ENCODE data around the gene THSD8. TPM values are rescaled to one million over a fixed set of nuclear protein-coding genes. Genes with fewer than 3 reads are reported as not detected.

Gene THSD8
- polyA plus RNA-seq, 2 of the 4 experiments (the other 2 are of a cell fraction) = 4.9 TPM; not detected in 1

- TF ChIP-seq MAFK (IDR thresholded peaks at IDR 0.05; ENCODE audit: partially characterized antibody) (no peak), RNF2 (IDR thresholded peaks at IDR 0.05; ENCODE audit: borderline replicate concordance, low read depth) (no peak), MYC (IDR thresholded peaks at IDR 0.05; ENCODE audit: borderline replicate concordance, low read length) (no peak), ZFP36 (IDR thresholded peaks at IDR 0.05; ENCODE audit: borderline replicate concordance, partially characterized antibody) (no peak), KDM5A (IDR thresholded peaks at IDR 0.05) (no peak), ZNF302 (CRISPR knock-in tag; IDR thresholded peaks at IDR 0.05) (no peak)
- TF ChIP-seq, protein P1, sequence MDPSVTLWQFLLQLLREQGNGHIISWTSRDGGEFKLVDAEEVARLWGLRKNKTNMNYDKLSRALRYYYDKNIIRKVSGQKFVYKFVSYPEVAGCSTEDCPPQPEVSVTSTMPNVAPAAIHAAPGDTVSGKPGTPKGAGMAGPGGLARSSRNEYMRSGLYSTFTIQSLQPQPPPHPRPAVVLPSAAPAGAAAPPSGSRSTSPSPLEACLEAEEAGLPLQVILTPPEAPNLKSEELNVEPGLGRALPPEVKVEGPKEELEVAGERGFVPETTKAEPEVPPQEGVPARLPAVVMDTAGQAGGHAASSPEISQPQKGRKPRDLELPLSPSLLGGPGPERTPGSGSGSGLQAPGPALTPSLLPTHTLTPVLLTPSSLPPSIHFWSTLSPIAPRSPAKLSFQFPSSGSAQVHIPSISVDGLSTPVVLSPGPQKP (IDR thresholded peaks at IDR 0.05; ENCODE audit: low read depth, low read length) = no peak
- TF ChIP-seq, protein P2, sequence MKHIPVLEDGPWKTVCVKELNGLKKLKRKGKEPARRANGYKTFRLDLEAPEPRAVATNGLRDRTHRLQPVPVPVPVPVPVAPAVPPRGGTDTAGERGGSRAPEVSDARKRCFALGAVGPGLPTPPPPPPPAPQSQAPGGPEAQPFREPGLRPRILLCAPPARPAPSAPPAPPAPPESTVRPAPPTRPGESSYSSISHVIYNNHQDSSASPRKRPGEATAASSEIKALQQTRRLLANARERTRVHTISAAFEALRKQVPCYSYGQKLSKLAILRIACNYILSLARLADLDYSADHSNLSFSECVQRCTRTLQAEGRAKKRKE (CRISPR knock-in tag; IDR thresholded peaks at IDR 0.05; ENCODE audit: low read depth) = peak; percentile 82
Measured at GRCh38 chr19:12788682-12789097, 13.2 kb upstream of the THSD8 start (continued).

DNA sequence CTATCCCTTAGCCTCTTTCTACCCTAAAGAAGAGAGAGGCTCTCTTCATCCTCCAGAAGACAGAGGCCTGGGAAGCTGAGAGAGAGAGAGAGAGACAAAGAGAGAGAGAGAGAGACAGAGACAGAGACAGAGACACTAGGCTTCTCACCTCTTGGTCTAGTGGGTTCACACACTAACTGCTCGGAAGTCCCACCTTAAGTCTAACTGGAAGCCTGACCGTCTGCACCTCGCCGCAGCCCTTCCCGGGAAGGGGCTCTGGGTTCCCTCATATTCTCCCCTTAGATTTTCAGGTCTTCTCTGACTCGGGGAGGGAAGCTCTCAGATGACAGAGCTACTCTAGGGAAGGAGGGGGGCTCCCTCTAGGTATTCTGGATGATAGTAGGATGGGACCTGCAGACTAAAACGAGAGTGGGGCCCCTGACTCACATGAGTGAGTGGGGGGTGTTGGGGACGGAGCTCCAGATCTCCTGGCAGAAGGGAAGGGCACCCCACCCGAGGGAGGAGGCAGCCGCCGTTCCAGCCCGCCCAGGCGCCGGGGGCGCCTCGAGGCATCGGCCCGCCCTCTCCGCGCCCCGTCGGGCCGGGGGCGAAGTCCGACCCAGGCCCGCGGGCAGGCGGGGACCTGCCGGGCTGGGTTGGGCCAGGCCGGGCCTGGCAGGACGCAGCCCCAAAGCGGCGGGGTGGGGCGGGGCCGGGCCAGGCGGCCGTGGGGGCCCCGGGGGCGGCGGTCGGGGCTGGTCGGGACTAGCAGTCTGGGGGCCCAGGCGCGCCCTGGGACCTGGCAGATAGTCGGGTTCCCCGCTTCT, 12.6 kb upstream of the THSD8 start:
- FAIRE-seq (no peak), ATAC-seq (peak in 1 of 2 experiments; percentile 5; a peak in 3 of 6 replicates), DNase-seq (ENCODE audit: low read depth in 1 of 2, low spot score in 1 of 2) (peak in 1 of 2 experiments; percentile 53)
- WGBS (ENCODE audit: missing lambda C conversion rate) = 1% methylated on average over 9 of the region's 46 CpGs
- H3K4me1 ChIP-seq = peaks cover 59% of the 10 kb centered on the region
- H3K27ac ChIP-seq = peak overlapping the region; percentile 96 to 99
- CTCF ChIA-PET = interaction anchor here (0.8 to 5.0 kb wide), 5 partner anchors 12 to 58 kb away, joined by 3 to 58 read pairs (median 4); no protein-coding TSS in a partner anchor
- no peaks in the 10 kb centered on the region for H3K9me3 ChIP-seq
- H3K4me2 ChIP-seq = peak overlapping the region; percentile 99
- TF ChIP-seq KDM5A (IDR thresholded peaks at IDR 0.05) = no peak
- TF ChIP-seq POLR2A (IDR thresholded peaks at IDR 0.05; ENCODE audit: low read length) = 0 out of 2 replicates have a peak, but pooled peaks have one; percentile 1
- 0 out of 2 replicates have a peak, but pooled peaks have one; percentile 25 for TF ChIP-seq HOXB5 (CRISPR knock-in tag; IDR thresholded peaks at IDR 0.05)
- no peak for TF ChIP-seq ZFP36 (IDR thresholded peaks at IDR 0.05; ENCODE audit: borderline replicate concordance, partially characterized antibody)
- TF ChIP-seq RCOR1 (IDR thresholded peaks at IDR 0.05; ENCODE audit: low read depth, low read length) = no peak
- TF ChIP-seq BCL3 (IDR thresholded peaks at IDR 0.05) = 0 out of 3 replicates have a peak, but pooled peaks have one; percentile 33
- 0 out of 2 replicates have a peak, but pooled peaks have one; percentile 32 for TF ChIP-seq HDAC2 (IDR thresholded peaks at IDR 0.05)
- peak in 1 of 2 experiments; percentile 35; a peak in 3 of 5 replicates for TF ChIP-seq JUN (IDR thresholded peaks at IDR 0.05)
- TF ChIP-seq TP53 (CRISPR knock-in tag; IDR thresholded peaks at IDR 0.05) = no peak
- no peak for TF ChIP-seq TFCP2L1 (CRISPR knock-in tag; IDR thresholded peaks at IDR 0.05)
- H3K4me3 ChIP-seq = peak overlapping the region; percentile 92
- POLR2A ChIA-PET = interaction anchor here (1.1 to 2.4 kb wide), 2 partner anchors 11 to 23 kb away, joined by 3 to 24 read pairs; no protein-coding TSS in a partner anchor

DNA sequence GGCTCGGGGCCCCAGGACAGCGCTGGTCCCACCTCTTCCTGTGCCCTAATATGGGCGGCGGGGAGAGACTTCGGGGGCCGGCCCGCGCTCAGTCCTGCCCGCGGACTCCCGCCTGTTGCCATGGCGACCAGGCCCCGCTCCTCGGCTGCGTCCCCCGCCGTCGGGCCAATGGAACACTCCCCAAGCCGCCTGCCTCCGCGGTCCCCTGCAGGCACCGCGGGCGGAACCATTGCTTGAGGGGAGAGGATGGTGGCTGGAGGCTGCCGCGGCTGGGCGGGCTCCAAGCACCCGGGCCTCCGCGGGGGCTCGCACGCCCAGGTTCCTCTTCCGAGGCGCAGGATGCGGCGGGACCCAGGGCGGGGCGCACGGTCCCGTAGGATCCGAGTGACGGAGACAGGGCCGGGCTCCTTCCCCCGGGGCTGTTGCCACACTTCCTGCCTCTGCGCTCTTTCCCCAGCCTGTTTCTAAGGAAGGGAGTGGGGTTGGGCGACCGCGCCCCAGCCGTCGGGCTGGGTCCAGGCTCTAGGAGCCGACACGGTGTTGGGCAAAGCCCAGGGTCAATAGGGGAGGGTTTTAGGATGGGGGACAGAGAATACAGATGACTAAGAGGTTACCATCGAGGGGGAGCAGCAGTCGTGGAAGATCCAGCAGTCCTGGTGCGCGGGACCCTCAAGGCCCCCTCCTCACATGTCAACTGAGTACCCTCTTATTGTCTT, 11.8 kb upstream of the THSD8 start:
- no peak for FAIRE-seq
- CTCF ChIA-PET = interaction anchor here (0.8 to 17.4 kb wide), 6 partner anchors 13 to 58 kb away, joined by 3 to 901 read pairs (median 6); partner anchors contain the start of gene HOOK2
- peak overlapping the region; percentile 99 for H3K4me2 ChIP-seq
- H3K4me3 ChIP-seq = peak overlapping the region; percentile 92
- H3K4me1 ChIP-seq = peaks cover 59% of the 10 kb centered on the region
- peak overlapping the region; percentile 96 to 99 for H3K27ac ChIP-seq
- DNase-seq (ENCODE audit: low read depth in 1 of 2, low spot score in 1 of 2) = peak; percentile 71 to 94
- peak; percentile 51 to 53 for ATAC-seq
- no peaks in the 10 kb centered on the region for H3K9me3 ChIP-seq
- 1% methylated on average over 12 of the region's 56 CpGs for WGBS (ENCODE audit: missing lambda C conversion rate)
- POLR2A ChIA-PET = interaction anchor here (1.1 to 6.5 kb wide), 3 partner anchors 12 to 24 kb away, joined by 3 to 122 read pairs (median 24); no protein-coding TSS in a partner anchor
- TF ChIP-seq PHF8 (IDR thresholded peaks at IDR 0.05; ENCODE audit: borderline replicate concordance, low read depth) = no peak
- 0 out of 5 replicates have a peak, but pooled peaks of 1 of the 2 experiments have one; percentile 10 for TF ChIP-seq EP300 (IDR thresholded peaks at IDR 0.05)
- TF ChIP-seq RARB (CRISPR knock-in tag; IDR thresholded peaks at IDR 0.05) = no peak
- peak; percentile 73 for TF ChIP-seq ZFP36 (IDR thresholded peaks at IDR 0.05; ENCODE audit: borderline replicate concordance, partially characterized antibody)
- TF ChIP-seq MYC (IDR thresholded peaks at IDR 0.05; ENCODE audit: borderline replicate concordance, low read length) = 0 out of 2 replicates have a peak, but pooled peaks have one; percentile 45
- TF ChIP-seq, protein P3, sequence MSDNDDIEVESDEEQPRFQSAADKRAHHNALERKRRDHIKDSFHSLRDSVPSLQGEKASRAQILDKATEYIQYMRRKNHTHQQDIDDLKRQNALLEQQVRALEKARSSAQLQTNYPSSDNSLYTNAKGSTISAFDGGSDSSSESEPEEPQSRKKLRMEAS (IDR thresholded peaks at IDR 0.05) = peak; percentile 57
- peak; percentile 56; the same call in 1 of the 2 replicates for TF ChIP-seq BHLHE40 (IDR thresholded peaks at IDR 0.05; ENCODE audit: low read depth, low read length)
- peak; percentile 75 for TF ChIP-seq RFX5 (IDR thresholded peaks at IDR 0.05)
- peak in 1 of 2 experiments; percentile 40; a peak in 2 of 5 replicates for TF ChIP-seq JUN (IDR thresholded peaks at IDR 0.05)
- peak; percentile 39; the same call in 1 of the 2 replicates for TF ChIP-seq GATA3 (IDR thresholded peaks at IDR 0.05; ENCODE audit: borderline replicate concordance)
- TF ChIP-seq HOXB5 (CRISPR knock-in tag; IDR thresholded peaks at IDR 0.05) = 0 out of 2 replicates have a peak, but pooled peaks have one; percentile 35
- TF ChIP-seq, protein P1 (IDR thresholded peaks at IDR 0.05; ENCODE audit: low read depth, low read length) = peak; percentile 62; the same call in 1 of the 2 replicates
- TF ChIP-seq MAFK (IDR thresholded peaks at IDR 0.05; ENCODE audit: partially characterized antibody) = no peak
- no peak for TF ChIP-seq ESRRA (IDR thresholded peaks at IDR 0.05; ENCODE audit: borderline replicate concordance, low read length)
- TF ChIP-seq TFCP2L1 (CRISPR knock-in tag; IDR thresholded peaks at IDR 0.05) = no peak; the same call in 1 of the 2 replicates
- no peak for TF ChIP-seq HOXB13 (CRISPR knock-in tag; IDR thresholded peaks at IDR 0.05; ENCODE audit: low read depth)
- TF ChIP-seq RCOR1 (IDR thresholded peaks at IDR 0.05; ENCODE audit: low read depth, low read length) = no peak

All from A549 (cell line).